Measurements from ENCODE around the gene CASP6.
"Not testable (repeated sequence)": the region's sequence is repeated elsewhere in the genome, so short reads cannot be mapped to it uniquely, and the experiment has no call there.

The CASP6 gene

DNA sequence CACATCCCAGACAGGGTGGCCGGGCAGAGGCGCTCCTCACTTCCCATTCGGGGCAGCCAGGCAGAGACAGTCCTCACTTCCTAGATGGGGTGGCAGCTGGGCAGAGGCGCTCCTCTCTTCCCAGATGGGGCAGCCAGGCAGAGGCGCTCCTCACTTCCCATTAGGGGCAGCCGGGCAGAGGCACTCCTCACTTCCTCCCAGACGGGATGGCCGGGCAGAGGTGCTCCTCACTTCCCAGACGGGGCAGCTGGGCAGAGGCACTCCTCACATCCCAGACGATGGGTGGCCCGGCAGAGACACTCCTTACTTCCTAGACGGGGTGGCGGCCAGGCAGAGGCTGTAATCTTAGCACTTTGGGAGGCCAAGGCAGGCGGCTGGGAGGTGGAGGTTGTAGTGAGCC is 24.3 kb downstream of the CASP6 start:
- DNase-seq = not testable (repeated sequence)

DNA sequence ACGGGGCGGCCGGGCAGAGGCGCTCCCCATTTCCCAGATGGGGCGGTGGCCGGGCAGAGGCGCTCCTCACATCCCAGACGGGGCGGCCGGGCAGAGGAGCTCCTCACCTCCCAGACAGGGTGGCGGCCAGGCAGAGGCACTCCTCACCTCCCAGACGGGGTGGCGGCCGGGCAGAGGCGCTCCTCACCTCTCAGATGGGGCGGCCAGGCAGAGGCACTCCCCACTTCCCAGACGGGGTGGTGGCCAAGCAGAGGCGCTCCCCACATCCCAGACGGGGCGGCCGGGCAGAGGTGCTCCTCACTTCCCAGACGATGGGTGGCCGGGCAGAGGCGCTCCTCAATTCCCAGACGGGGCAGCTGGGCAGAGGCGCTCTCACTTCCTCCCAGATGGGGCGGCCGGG is 24.8 kb downstream of the CASP6 start:
- not testable (repeated sequence) for DNase-seq

More for the DNA sequence above, 24.3 kb downstream of the CASP6 start:
- intact Hi-C loops (cut with DNase I) = not testable (repeated sequence)

DNA sequence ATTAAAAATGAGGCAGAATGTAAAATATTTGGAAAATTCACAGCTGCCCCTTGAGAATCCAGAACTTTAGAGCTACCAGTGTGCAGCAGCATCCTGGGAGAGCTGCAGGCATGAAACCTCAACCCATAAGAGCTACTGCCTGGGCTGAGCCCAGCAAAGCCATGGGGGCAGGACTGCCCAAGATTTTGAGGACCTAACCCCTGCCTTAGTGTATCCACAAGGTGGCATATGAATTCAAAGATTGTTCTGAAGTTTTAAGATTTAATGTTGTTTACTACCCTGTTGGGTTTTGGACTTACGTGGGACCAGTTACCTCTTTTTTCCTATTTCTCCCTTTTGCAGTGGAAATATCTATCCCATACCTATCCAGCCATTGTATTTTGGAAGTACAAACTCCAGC is 26.4 kb downstream of the CASP6 start:
- intact Hi-C loops (cut with DNase I) = no loop called here
- DNase-seq = no peak

More for the DNA sequence above, 24.8 kb downstream of the CASP6 start:
- intact Hi-C loops (cut with DNase I) = not testable (repeated sequence)

GRCh38 chr4:109675843-109676242 is 27.4 kb downstream of the CASP6 start:
- DNase-seq = no peak
- intact Hi-C loops (cut with DNase I) = no loop called here

GRCh38 chr4:109675181-109675580 is 28.1 kb downstream of the CASP6 start:
- intact Hi-C loops (cut with DNase I) = no loop called here
- DNase-seq = no peak

DNA sequence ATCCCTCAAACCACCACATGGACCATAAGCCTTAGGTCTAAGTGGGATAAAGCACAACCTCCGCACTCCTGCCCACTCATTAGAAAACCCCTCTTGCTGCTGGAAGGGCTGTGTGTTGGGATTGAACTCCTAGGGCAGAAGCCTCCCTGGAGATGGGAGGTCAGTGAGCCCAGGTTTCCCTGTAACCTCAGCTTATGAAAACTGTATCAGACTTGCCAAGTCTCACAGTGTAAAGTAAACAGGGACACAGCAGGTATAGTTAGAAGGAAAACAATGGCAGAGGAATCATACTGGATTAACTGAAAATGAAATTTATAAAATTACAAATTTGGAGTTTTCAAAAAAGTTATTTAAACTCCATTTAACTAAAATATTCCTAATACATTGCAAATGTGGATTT is 29.9 kb downstream of the CASP6 start:
- DNase-seq = no peak
- intact Hi-C loops (cut with DNase I) = no loop called here

DNA sequence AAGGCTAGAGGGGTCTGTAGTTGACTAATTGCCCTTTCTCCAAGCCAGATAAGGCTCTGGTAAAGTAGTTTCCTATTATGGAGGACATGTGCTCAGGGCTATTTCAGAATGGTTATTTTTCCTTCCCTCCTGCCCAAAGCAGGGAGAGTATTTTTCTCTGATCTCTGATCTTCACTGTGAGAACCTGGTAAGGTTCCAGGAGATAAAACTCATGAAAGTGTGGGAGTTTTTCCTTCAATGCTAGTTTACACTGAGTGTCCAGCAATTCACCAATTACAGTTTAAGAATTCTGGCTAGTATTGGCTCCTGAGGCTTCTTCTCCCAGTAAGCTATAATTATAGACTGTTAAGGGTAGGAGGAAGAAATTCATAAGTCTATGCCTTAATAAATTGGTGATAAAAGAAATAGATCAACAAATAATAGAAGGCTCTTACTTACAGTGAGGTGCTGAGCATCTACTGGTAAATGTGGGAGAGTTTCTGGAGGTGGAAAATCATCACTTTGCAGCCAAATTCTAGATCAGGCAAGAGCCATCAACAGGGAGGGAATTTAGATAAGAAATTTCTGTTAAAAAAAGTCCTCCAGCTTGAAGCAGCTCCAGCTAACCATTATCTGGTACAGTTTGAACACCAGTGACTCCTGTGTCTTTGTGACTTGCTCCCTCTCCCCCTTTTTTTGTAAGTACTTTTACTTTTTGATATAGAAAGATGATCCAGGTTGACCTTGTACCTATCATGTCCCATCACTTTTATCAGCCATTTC is 30.9 kb downstream of the CASP6 start:
- intact Hi-C loops (cut with DNase I) = no loop called here
- no peak for DNase-seq

DNA sequence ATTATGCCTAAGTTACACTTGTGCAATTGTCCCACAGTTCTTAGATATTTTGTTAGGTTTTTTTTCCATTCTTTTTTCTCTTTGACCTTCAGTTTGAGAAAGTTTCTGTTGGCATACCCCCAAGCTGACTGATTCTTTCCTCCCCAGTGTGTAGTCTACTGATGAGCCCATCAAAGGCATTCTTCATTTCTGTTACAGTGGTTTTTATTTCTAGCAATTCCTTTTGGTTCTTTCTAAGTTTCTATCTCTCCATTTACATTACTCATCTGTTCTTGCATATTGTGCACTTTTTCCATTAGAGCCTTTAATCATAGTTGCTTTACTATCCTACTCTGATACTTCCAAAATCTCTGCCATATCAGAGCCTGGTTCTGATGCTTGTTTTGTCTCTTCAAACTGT is 31.9 kb downstream of the CASP6 start:
- intact Hi-C loops (cut with DNase I) = no loop called here
- DNase-seq = no peak

- no peak for DNase-seq
- intact Hi-C loops (cut with DNase I) = loop anchor here (10.0 kb wide), 1 partner anchor 241 kb away; no protein-coding TSS in a partner anchor
Observed at GRCh38 chr4:109665783-109666485, 37.3 kb downstream of the CASP6 start.

- DNase-seq = peak in 10 of 42 donors; percentile 12 to 58 (median 27)
- intact Hi-C loops (cut with DNase I) = loop anchor here (10.0 kb wide), 1 partner anchor 238 kb away; no protein-coding TSS in a partner anchor
Observed at GRCh38 chr4:109662771-109663170, 40.5 kb downstream of the CASP6 start.

GRCh38 chr4:109662116-109662515 is 41.1 kb downstream of the CASP6 start:
- DNase-seq = no peak
- intact Hi-C loops (cut with DNase I) = loop anchor here (10.0 kb wide), 1 partner anchor 237 kb away; no protein-coding TSS in a partner anchor

- peak in 8 of 42 donors; percentile 9 to 49 (median 26) for DNase-seq
- intact Hi-C loops (cut with DNase I) = no loop called here
Observed at GRCh38 chr4:109658871-109659410, 44.3 kb downstream of the CASP6 start.

- no peak for DNase-seq
- intact Hi-C loops (cut with DNase I) = no loop called here
Observed at GRCh38 chr4:109657854-109658418, 45.3 kb downstream of the CASP6 start.

DNA sequence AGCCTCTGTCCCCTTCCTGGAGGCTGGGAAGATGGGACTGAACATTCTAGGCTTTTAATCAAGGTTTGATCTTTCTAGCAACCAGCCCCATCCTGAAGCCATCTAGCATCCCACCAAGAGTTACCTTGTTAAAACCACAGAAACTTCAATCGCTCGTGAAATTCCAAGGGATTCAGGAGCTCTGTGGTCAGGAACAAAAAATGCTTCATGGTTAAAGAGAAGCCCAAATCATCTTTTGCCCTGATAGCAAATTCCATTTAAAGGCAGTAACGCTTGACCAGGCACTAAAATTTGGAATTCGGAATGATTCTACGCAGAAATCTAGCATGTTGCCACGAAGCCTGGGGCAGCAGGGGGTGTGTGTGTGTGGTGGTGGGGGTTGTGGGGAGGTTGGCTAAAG is 47.8 kb downstream of the CASP6 start:
- DNase-seq = no peak
- intact Hi-C loops (cut with DNase I) = no loop called here

GRCh38 chr4:109649872-109650271 is 53.4 kb downstream of the CASP6 start:
- intact Hi-C loops (cut with DNase I) = no loop called here
- no peak for DNase-seq

GRCh38 chr4:109648997-109649575 is 54.2 kb downstream of the CASP6 start:
- intact Hi-C loops (cut with DNase I) = no loop called here
- DNase-seq = no peak

DNA sequence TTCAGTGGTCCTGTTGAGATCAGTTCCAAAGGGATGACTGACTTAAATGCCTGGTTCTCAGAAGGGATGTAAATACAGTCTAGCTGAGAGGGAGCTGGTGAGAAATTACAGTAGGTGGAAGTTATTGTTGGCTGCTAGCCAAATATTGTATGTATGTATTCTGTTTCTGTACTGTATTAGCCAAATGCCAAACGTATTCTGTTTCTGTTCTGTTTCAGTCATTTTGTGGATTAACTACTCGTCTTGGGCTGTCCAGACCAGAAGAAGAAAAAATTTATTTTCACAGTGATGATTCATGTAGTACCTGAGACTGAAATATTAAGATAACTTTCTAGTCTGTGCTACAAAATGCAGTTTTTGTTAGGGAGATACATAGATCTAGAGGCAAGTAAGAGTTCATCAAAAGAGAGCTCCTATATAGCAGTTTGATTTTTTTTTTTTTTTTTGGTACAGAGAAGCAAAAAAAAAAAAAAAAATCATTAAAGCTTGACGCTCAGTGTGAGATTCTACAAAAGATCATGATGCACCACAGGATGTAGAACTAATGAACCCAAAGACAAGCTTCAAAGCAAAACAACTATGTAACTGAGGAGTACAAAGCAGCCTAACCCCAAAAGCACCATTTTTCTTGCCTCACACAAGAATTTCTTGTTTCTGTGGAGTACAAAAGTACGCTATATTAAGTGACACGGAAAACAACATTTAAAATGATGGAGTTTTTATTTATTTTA is 54.8 kb downstream of the CASP6 start:
- no peak for DNase-seq

GRCh38 chr4:109645874-109646710 is 57.2 kb downstream of the CASP6 start:
- DNase-seq = no peak
- intact Hi-C loops (cut with DNase I) = no loop called here

More for the DNA sequence above, 54.8 kb downstream of the CASP6 start:
- intact Hi-C loops (cut with DNase I) = no loop called here

Data from head of caudate nucleus (tissue), 42 donors.